Hippocampal formation (tissue), 2 donors: ENCODE results near the gene HSF2.

Experiments
- DNase-seq, 2 donors: peaks; one replicate each; lab custom pipeline; 2025; lab: John Stamatoyannopoulos, UW

The HSF2 gene

DNA sequence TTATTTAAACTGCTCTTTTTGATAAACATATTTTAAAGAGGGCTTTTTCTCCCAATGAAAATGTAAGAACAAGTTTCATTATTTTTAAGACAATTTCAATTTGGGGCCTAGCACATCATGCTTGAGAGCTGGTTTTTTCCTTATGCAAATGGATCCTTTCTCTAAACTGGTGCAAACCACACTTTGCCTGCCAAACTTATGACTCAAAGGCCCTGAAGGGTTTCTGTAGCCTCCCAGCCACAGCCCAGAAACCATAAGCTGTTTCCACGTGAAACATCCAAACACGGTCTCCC lies 451 bp upstream of the HSF2 start:
- peak in 1 of 2 donors; percentile 77 for DNase-seq

DNA sequence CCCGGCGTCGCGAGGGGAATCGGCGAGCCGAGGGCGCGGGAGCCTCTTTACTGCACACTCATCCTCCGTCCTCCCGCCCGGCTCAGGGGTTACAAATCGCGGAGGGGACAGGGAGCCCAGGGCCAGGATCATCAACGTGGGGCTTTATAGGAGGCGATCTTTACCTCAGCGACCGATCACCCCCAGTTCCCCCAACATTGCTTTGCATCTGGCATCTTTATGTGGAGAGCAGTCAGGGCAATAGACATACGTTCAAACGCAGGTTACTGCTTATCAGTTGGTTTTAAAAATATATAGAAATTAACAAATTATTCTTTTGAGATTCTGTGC lies 634 bp downstream of the HSF2 start:
- DNase-seq = peak in 1 of 2 donors; percentile 11

DNA sequence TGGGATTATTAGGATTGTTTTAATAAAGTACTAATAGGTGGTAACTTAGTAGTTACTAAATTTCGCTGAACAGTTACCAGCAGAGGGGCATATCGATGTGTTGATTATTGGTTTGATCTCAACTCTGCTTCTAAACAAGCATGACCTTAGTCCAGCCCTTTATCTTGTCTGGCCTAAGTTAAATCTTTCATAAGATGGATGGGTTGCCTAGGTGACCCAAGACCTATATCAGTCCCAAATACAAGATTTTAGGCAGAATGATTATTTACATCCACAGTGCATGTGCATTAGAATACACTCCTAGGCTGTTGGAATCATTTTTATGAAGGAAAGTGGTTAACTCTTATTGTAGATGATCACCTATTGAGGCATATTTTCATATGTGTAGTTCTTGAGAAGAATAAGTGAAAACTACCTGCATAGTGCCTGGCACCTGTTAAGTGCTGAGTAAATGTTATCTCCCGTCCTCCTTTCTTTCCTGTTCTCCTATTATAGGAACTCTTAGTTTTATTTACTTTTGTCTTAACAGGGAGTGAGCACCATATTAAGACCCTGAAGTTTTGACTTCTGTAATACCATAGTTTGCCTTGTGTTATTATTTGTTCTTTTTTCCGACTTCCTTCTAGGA lies 1.1 kb downstream of the HSF2 start:
- DNase-seq = peak in 1 of 2 donors; percentile 7

DNA sequence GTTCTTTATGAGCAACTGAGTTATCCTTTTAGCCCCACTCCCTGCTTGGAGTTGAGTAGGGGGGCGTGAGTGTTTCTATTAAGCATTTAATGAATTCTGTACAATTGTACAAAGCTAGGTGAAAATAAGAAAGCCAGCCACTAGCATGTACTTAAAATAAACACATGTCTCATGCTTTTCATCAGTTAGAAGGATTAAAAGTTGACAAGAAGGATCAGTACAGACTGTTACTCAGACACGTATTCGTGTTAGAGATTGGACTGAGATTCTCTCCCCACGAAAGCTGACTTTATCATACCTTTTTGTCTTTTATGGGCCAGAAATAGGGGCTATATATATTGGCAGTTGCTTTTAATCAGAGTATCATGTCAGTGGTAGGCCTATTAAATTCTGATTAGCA lies 1.7 kb downstream of the HSF2 start:
- no peak for DNase-seq

DNA sequence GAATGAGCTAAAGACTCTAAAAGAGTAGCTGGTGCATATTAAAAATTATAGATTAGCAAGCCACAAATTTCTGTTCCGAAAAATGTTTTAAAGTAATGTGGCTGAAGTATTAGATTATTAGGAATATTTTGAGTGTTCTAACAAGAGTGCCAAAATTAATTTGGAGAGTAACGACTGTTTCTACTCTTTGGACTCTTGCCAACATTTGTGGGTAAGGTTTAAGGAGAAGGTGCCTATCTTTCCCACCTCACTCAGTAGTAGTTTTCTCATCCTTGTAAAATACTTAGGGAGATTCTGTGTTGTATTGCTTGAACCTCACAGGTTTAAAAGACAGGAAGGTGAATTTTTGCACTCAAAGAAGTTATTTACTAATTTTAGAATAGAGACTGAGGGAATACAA lies 5.0 kb downstream of the HSF2 start:
- DNase-seq = no peak

DNA sequence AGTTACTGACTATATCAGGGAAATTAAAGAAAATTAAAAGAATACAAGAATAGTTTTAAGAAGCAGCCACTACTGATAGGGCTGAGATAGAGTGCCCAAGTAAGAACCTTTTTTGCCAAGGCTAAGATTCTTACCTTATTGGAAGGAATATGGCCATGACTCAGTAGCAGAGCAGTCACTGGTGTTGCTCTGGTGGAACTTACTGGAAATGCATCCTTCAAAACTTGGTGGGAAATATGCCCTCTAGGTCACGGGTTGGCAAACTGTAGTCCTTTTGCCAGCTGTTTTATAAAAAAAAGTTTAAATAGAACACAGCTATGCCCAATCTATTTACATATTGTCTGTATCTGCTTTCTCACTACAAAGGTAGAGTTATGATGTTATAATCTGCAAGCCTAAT lies 6.0 kb downstream of the HSF2 start:
- DNase-seq = no peak

DNA sequence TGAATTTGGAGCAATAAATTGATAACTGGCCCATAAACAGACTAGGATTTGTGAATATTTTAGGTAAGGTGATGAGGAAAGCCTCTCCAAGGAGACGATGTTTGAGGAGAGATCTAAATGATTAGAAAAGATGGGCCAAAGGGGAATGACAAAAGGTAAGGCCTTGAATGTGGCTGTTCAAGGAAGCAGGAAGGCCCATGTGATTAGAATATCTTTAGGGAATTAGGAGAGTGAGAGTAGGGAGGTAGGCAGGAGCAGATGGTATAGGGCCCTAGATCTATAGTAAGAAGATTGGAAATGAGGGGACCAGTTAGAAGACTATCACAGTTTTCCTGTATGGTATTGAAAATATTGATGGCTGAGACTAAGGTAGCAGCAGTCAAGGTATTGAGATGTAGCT lies 6.7 kb downstream of the HSF2 start:
- no peak for DNase-seq

DNA sequence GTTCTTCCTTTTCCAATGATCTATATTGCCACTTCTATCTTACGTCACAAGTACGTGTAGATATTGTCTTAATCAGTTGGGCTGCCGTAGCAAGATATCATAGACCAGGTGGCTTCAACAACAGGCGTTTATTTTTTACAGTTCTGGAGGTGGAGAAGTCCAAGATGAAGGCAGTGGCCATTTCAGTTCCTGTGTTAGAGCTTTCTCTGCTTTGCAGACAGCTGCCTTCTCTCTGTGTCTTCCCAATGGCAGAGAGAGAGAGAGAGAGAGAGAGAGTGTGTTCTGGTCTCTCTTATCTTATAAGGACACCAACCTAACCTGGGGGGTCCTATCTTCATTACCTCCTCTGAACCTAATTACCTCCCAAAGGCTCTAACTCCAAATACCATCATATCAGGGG lies 8.3 kb downstream of the HSF2 start:
- DNase-seq = no peak

DNA sequence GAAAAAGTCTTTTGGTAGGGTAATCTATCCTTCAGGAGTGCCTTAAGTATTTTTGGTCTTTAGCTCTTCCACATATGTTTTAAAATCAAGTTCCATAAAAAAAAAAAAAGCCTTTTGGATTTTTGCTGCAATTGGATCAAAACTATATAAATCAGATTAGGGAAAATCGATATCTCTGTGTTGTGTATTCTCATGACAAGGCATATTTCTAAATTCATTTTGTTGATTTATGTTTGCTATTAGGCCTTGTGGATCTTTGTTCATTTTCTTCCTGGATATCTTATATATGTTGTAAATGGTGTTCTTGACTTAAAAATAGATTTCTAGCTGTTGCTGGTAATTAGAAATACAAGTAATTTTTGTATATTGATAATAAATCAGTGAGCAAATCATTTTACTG lies 8.8 kb downstream of the HSF2 start:
- no peak for DNase-seq

DNA sequence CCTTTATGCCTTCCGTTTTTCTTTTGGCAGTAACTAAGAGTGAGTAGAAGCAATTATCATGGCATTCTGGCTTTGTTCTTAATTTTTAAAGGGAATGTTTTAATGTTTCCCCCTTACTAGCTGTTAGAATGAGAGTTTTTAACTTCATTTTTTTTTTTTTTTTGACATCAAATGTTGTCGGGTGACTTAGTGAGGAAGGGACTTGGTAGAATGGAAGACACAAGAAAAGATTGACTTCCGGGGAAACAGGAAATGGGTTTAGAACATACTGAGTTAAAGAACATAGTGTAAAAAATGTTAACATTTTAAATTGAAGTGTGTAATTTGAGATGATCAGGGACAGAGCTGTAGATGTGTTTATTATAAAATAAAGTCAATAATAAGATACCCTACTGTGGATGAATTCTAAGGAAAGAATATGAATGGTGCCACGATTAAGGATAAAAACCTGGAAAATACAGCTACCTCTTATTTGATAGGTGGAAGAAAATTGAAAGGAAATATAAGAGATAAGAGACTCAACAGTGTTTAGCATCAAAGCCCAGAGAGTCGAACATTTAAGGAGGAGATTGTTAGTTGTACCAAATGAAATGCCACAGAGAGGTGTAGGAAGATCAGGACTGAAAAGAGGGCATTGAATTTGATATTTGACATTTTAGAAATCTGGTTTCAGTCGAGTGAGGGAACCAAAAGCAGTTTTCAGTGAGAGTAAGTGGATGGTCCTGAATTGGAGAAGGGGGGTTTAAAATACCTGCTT lies 9.4 kb downstream of the HSF2 start:
- no peak for DNase-seq

DNA sequence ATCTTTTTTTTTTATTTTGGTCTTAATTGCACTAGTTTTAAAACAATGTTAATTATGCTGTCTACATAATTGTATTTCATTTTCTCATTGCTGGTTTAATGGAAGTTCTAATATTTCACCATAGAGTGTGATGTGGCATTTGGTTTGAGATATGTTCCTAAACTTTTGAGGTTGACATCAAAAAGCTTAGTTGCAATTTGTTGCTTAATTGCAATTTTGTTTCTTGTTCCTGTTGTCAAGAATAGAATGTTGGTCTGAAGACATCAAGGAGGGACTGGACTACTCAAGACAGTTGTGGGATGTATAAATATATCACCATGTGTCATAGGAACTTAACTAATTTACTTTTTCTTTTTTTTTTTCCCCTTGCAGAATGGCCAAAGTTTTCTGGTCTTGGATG lies 12.5 kb downstream of the HSF2 start:
- no peak for DNase-seq

DNA sequence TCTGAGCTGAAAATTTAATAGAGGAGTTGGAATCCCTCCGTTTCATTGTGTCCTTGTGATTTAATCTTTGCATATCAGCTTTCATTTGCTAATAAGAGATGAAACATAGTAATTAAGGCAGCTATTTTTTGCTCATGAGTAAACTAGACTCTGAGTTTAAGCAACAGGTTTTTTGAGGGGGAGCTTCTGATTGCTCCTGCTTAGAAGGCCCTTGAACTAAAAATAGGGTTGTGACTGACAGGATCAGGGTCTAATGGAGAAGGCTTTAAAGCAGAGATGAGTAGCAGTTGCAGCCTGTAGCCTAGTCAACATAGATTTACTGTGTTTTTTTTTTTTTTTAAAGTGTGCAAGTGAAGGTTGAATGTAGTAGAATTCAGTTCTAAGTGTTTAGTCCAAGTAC lies 17.4 kb downstream of the HSF2 start:
- DNase-seq = no peak

DNA sequence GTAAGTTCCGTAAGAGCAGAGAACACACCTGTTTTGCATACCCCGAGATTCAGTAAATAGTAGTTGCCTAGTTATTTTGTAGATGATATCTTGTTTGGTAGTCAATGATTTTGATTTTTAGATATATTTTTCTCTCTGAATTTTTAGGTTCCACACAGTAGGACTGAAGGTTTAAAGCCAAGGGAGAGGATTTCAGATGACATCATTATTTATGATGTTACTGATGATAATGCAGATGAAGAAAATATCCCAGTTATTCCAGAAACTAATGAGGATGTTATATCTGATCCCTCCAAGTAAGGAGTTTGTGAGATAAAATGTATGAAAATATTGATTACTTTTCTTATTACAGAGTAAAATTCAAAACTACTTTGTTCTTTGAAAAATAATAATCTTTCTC lies 22.6 kb downstream of the HSF2 start:
- no peak for DNase-seq

DNA sequence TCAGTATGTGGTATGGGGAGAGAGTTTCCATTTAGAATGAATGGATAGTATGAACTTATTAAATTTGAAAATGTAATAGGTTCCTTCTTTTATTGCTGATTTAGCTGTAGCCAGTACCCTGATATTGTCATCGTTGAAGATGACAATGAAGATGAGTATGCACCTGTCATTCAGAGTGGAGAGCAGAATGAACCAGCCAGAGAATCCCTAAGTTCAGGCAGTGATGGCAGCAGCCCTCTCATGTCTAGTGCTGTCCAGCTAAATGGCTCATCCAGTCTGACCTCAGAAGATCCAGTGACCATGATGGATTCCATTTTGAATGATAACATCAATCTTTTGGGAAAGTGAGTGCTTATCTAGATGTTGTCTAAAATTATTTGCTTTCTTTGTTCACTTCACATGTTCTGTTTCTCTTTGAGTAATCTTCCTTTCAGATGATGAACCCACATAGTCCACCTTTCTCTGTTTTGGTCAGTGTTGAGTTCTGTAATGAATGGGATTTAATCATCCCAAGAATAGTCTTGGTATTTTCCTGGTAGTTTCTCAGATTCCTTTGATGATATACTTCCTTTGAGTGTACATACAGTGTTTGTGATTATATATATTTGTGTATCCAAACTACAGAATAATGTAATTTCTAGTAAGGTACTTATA lies 23.3 kb downstream of the HSF2 start:
- DNase-seq = no peak

DNA sequence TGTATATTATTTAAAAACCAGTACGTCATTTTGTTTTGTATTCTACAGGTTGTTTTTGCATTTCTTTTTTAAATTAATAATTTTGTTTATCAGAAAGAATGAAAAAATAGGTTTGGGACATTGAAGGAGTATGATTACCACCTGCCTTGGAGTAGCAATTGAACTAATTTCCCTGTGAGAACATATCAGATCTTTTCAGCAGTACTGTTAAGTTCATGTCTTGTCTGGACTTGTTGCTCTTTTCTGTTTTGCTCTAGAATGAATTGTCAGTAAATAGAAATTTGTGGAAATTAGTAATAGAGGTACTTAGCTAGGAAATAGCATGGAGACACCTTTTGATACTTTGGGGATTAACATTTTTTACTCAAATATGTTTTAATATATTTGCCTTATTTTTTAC lies 24.3 kb downstream of the HSF2 start:
- no peak for DNase-seq

DNA sequence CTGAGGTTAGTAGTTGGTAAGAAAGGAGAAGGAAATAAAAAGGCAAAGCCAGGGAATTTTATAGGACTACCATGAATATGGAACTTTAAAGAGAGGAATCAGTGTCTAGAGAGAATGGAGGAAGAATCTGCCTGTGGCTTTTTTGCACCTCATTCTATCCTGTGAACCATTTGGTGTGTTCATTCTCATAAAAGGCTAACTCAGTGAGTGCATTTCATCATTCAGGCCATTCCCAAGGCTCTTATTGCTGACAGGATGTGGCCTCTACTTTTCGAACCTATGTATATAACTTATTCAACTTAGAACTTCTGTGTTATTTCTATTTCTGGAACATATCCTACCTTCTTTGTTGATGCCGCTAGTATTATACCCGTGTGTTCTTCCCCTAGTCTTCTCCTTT lies 27.1 kb downstream of the HSF2 start:
- DNase-seq = no peak

DNA sequence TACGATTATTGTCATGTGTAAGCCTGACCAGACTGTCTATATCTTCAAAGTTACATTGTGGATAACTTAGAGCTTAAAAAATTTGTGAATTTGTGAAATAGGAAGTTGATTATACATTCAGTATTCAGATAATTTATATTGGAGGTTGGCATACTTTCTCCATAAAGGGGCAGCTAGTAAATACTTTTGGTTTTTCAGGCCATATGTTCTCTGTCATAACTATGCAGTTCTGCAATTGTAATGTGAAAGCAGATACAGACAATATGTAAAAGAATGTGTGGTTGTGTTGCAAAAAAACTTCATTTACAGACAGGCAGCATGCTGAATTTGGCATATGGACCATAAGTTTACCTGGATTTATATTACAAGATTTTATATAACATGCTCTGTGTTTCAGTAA lies 29.3 kb downstream of the HSF2 start:
- DNase-seq = no peak

DNA sequence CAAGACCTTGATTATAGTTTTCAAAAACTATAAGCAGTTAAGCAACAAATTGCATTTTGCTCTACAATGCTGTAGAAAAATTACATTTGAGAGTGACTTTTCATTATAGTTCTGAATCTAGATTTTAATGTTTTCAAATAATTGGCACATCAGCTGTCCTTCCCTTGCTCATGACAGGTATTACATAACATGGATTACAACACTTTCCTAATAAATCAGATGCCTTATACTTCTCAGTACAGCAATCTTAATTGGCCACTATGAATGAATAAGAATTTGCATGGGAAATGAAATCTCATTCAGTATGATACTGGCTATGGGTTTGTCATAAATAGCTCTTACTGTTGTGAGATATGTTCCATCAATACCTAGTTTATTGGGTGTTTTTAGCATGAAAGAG lies 29.9 kb downstream of the HSF2 start:
- DNase-seq = no peak

DNA sequence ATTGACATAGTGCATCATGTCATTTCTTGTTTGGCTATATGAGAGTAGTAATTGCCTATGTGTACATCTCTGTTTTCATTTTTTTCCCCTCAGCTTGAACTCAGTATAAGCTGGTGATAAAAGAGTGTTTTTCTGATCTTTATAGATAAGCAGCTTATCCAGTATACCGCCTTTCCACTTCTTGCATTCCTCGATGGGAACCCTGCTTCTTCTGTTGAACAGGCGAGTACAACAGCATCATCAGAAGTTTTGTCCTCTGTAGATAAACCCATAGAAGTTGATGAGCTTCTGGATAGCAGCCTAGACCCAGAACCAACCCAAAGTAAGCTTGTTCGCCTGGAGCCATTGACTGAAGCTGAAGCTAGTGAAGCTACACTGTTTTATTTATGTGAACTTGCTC lies 32.3 kb downstream of the HSF2 start:
- no peak for DNase-seq

DNA sequence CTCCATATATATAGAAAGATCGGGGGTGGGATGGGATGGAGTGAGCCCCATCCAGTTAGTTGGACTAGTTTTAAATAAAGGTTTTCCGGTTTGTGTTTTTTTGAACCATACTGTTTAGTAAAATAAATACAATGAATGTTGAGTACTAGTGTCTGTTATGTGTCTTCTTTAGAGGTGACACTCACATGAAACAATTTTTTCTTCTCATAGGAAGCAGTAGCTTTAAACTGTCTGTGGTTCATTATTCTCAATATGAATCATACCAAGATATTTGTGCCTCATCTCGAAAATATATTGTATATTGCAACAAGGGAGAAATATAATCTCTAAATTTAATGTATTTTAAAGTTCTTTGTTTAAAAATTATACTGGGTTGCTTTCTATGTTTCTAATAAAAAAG lies 33.4 kb downstream of the HSF2 start:
- DNase-seq = no peak

DNA sequence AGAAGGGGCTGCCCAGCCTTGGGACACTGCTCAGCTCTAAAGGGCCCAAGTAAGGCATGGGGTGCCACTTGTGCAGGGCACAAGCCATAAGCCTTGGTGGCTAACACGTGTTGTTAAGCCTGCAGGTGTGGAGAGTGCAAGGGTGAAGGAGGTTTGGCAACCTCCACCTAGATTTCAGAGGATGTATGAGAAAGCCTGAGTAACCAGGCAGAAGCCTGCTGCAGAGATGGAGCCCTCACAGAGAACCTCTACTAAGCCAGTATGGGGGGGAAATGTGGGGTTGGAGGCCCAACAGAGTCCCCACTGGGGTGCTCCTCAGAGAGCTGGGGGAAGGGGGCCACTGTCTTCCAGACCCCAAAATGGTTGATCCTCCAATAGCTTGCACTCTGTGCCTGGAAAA lies 39.5 kb downstream of the HSF2 start:
- no peak for DNase-seq

DNA sequence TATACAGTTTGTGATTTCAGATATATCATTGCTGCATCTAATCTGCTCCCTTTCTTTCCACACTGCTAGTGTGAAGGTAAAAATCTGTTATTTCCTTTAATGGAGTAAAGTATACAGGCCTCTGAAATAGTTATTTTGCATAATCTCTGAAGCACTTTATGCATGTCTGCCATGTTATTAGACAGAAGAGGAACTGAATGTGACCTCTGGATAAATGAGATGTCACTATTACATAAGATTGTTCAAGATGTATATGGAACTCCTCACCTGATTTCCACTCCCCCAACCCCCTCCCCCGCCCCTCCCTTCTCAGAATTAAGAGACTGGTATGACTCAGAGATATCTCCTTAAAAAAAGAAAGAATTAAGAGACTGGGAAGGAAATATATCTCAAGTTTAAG lies 45.8 kb downstream of the HSF2 start:
- no peak for DNase-seq

DNA sequence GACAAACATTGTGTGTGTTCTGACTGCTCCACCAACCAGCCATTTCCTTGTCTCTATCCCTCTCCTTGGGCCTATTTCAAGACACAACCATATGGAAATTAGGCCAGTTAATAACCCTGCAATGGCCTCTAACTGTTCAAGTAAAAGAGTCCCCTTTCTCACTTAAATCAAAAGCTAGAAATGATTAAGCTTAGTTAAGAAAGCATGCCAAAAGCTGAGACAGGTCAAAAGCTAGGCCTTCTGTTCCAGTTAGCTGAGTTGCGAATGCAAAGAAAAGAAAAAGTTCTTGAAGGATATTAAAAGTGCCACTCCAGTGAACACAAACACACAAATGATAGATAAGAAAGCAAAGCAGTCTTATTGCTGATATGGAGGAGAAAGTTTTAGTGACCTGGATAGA lies 49.6 kb downstream of the HSF2 start:
- no peak for DNase-seq

DNA sequence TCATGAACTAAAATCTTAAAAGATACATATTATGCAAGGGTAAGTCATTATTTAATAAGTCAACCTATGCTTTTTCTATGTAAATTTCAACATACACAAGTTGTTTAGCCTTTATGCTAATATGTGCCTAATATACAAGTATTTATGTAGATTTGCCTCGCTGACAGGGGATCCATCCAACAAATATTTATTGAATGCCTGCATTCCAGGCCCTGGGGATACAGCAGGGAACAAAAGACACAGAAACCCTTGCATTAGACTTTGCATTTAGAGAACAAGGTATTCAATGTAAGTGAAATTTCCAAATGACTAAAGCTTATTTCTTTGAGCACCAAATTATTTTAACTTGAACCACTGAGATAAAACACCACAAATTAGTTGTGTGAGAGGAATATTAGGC lies 53.1 kb downstream of the HSF2 start:
- DNase-seq = no peak
